ENCODE results near the gene RPS6KB1.

- no peak for TF ChIP-seq REST (IDR thresholded peaks at IDR 0.05; ENCODE audit: borderline replicate concordance)
- TF ChIP-seq EZH2 (IDR thresholded peaks at IDR 0.05; ENCODE audit: borderline replicate concordance, insufficient read depth, low read length, poor library complexity, severe bottlenecking): no peak
- TF ChIP-seq, protein P1, sequence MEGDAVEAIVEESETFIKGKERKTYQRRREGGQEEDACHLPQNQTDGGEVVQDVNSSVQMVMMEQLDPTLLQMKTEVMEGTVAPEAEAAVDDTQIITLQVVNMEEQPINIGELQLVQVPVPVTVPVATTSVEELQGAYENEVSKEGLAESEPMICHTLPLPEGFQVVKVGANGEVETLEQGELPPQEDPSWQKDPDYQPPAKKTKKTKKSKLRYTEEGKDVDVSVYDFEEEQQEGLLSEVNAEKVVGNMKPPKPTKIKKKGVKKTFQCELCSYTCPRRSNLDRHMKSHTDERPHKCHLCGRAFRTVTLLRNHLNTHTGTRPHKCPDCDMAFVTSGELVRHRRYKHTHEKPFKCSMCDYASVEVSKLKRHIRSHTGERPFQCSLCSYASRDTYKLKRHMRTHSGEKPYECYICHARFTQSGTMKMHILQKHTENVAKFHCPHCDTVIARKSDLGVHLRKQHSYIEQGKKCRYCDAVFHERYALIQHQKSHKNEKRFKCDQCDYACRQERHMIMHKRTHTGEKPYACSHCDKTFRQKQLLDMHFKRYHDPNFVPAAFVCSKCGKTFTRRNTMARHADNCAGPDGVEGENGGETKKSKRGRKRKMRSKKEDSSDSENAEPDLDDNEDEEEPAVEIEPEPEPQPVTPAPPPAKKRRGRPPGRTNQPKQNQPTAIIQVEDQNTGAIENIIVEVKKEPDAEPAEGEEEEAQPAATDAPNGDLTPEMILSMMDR (IDR thresholded peaks at IDR 0.05; ENCODE audit: poor library complexity, severe bottlenecking): no peak
- no peak for TF ChIP-seq SMC3 (conservative IDR thresholded peaks at IDR 0.05; ENCODE audit: poor library complexity)
- TF ChIP-seq POLR2AphosphoS5 (IDR thresholded peaks at IDR 0.05): no peak
- TF ChIP-seq RAD21 (conservative IDR thresholded peaks at IDR 0.05): no peak
- no peak for TF ChIP-seq MXI1 (conservative IDR thresholded peaks at IDR 0.05; ENCODE audit: poor library complexity, severe bottlenecking)
- no peak for TF ChIP-seq TAF1 (IDR thresholded peaks at IDR 0.05; ENCODE audit: low read depth)
- no peak for TF ChIP-seq EP300 (conservative IDR thresholded peaks at IDR 0.05; ENCODE audit: poor library complexity, severe bottlenecking)
Observed at GRCh38 chr17:59890720-59891119, 2.2 kb upstream of the RPS6KB1 start.

Data from neural cell (in vitro differentiated cells).